Measurements from ENCODE around the gene MACROD2. TPM values are rescaled to one million over a fixed set of nuclear protein-coding genes. Genes with fewer than 3 reads are reported as not detected.

Gene MACROD2
- total RNA-seq, 1 donor from 2014 or later, result 6.4 TPM

- H3K27ac Mint-ChIP-seq (ENCODE audit: unreplicated experiment), result no peak overlapping the region
Measured at GRCh38 chr20:14643556-14643955, 648.2 kb downstream of the MACROD2 start.

GRCh38 chr20:14644306-14645097 is 649.2 kb downstream of the MACROD2 start:
- no peak for DNase-seq (ENCODE audit: low read depth, low spot score)
- Mint-ChIP-seq H3K27me3 (ENCODE audit: low read depth) (no peaks in the 10 kb centered on the region), H3K4me1 (no peaks in the 10 kb centered on the region), H3K36me3 (ENCODE audit: low read depth) (peaks cover 3% of the 10 kb centered on the region), H3K27ac (ENCODE audit: unreplicated experiment) (no peak overlapping the region), H3K4me3 (no peak overlapping the region), H3K9me3 (peaks cover 15% of the 10 kb centered on the region)
- TF ChIP-seq, protein P1, sequence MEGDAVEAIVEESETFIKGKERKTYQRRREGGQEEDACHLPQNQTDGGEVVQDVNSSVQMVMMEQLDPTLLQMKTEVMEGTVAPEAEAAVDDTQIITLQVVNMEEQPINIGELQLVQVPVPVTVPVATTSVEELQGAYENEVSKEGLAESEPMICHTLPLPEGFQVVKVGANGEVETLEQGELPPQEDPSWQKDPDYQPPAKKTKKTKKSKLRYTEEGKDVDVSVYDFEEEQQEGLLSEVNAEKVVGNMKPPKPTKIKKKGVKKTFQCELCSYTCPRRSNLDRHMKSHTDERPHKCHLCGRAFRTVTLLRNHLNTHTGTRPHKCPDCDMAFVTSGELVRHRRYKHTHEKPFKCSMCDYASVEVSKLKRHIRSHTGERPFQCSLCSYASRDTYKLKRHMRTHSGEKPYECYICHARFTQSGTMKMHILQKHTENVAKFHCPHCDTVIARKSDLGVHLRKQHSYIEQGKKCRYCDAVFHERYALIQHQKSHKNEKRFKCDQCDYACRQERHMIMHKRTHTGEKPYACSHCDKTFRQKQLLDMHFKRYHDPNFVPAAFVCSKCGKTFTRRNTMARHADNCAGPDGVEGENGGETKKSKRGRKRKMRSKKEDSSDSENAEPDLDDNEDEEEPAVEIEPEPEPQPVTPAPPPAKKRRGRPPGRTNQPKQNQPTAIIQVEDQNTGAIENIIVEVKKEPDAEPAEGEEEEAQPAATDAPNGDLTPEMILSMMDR (conservative IDR thresholded peaks at IDR 0.05), result no peak

More at GRCh38 chr20:14643556-14643955, 648.2 kb downstream of the MACROD2 start:
- Mint-ChIP-seq H3K36me3 (ENCODE audit: low read depth) (peaks cover 3% of the 10 kb centered on the region), H3K27me3 (ENCODE audit: low read depth) (no peaks in the 10 kb centered on the region), H3K4me3 (no peak overlapping the region), H3K4me1 (no peaks in the 10 kb centered on the region), H3K9me3 (peaks cover 17% of the 10 kb centered on the region)
- TF ChIP-seq, protein P1 (conservative IDR thresholded peaks at IDR 0.05), result no peak
- DNase-seq (ENCODE audit: low read depth, low spot score), result no peak

GRCh38 chr20:14647016-14647415 is 651.7 kb downstream of the MACROD2 start:
- H3K4me1 Mint-ChIP-seq, result no peaks in the 10 kb centered on the region
- H3K9me3 Mint-ChIP-seq, result peaks cover 7% of the 10 kb centered on the region
- H3K36me3 Mint-ChIP-seq (ENCODE audit: low read depth), result peaks cover 2% of the 10 kb centered on the region
- no peak overlapping the region for H3K4me3 Mint-ChIP-seq
- TF ChIP-seq, protein P1 (conservative IDR thresholded peaks at IDR 0.05), result no peak
- DNase-seq (ENCODE audit: low read depth, low spot score), result no peak
- no peaks in the 10 kb centered on the region for H3K27me3 Mint-ChIP-seq (ENCODE audit: low read depth)
- no peak overlapping the region for H3K27ac Mint-ChIP-seq (ENCODE audit: unreplicated experiment)

GRCh38 chr20:14649662-14650061 is 654.3 kb downstream of the MACROD2 start:
- Mint-ChIP-seq H3K4me1 (no peaks in the 10 kb centered on the region), H3K4me3 (no peak overlapping the region), H3K36me3 (ENCODE audit: low read depth) (no peaks in the 10 kb centered on the region), H3K9me3 (peaks cover 5% of the 10 kb centered on the region), H3K27ac (ENCODE audit: unreplicated experiment) (no peak overlapping the region), H3K27me3 (ENCODE audit: low read depth) (no peaks in the 10 kb centered on the region)
- no peak for DNase-seq (ENCODE audit: low read depth, low spot score)
- TF ChIP-seq, protein P1 (conservative IDR thresholded peaks at IDR 0.05), result no peak

- Mint-ChIP-seq H3K4me1 (no peaks in the 10 kb centered on the region), H3K27ac (ENCODE audit: unreplicated experiment) (no peak overlapping the region), H3K36me3 (ENCODE audit: low read depth) (no peaks in the 10 kb centered on the region), H3K4me3 (no peak overlapping the region), H3K9me3 (peaks cover 6% of the 10 kb centered on the region), H3K27me3 (ENCODE audit: low read depth) (no peaks in the 10 kb centered on the region)
- DNase-seq (ENCODE audit: low read depth, low spot score), result no peak
- TF ChIP-seq, protein P1 (conservative IDR thresholded peaks at IDR 0.05), result no peak
Measured at GRCh38 chr20:14657266-14658005, 662.1 kb downstream of the MACROD2 start.

Measured in neural crest cell (in vitro differentiated cells).